GM12878 (cell line): ENCODE results near the gene CNIH2. TPM values are rescaled to one million over a fixed set of nuclear protein-coding genes. Genes with fewer than 3 reads are reported as not detected.

Experiments used
- ATAC-seq: fragments of 200-7000 bp; cut with Tn5 transposase; 3 replicates; pipeline ENCODE4 v1.9.1; 2020; ENCODE audit warnings: mild to moderate bottlenecking, moderate library complexity
- BruUV-seq: library from RNA; stranded (reverse); fragments of 400-500 nt; replicated peaks from 2 replicates; lab custom pipeline; 2021; lab: Mats Ljungman, UMichigan
- CTCF ChIA-PET: fragments of 300-600 bp; sonication (Branson Sonifier 250); formaldehyde crosslinking; extraction: SDS; loops from one replicate; lab custom pipeline; 2021; ENCODE audit warnings: inconsistent platforms; lab: Yijun Ruan, JAX
- POLR2A ChIA-PET: fragments of 350-600 bp; formaldehyde crosslinking; extraction: SDS; loops from one replicate; lab custom pipeline; 2021; ENCODE audit warnings: inconsistent platforms; lab: Charles Lee
- RAD21 ChIA-PET: fragments of 300-600 bp; sonication (Branson Sonifier 250); formaldehyde crosslinking; loops from one replicate; lab custom pipeline; 2023; ENCODE audit warnings: antibody characterized with exemption; ENCODE audit not compliant: unreplicated experiment; lab: Charles Lee
- SMC1A ChIA-PET: fragments of 300-600 bp; sonication (Branson Sonifier 250); formaldehyde crosslinking; loops from one replicate; lab custom pipeline; 2023; ENCODE audit not compliant: unreplicated experiment, uncharacterized antibody; lab: Charles Lee
- DNase-seq: peaks from one replicate; pipeline ENCODE4 v3.0.0-alpha.2; 2011; ENCODE audit warnings: low read depth, low spot score
- FAIRE-seq: peaks from 3 replicates; lab custom pipeline; 2011; peaks lifted over from hg19 to GRCh38; lab: Jason Lieb, UNC
- H2AFZ ChIP-seq: 2 replicates; pipeline ENCODE4 v1.6.0; 2011; ENCODE audit warnings: low read depth, low read length, control low read depth; ENCODE audit not compliant: control insufficient read depth
- H3K27ac ChIP-seq: 2 replicates; pipeline ENCODE4 v1.5.1; 2011; ENCODE audit warnings: control low read depth; ENCODE audit not compliant: control insufficient read depth, insufficient read depth
- H3K27me3 ChIP-seq, 2 experiments: replicated peaks in 1 of 2; 2 replicates each; pipeline versions ENCODE4 v1.6.0 to v1.6.1; 2011; ENCODE audit warnings: low read length in 1 of 2; ENCODE audit not compliant: control insufficient read depth in 2 of 2, insufficient read depth in 2 of 2
- H3K36me3 ChIP-seq, 2 experiments: 2 replicates each; pipeline ENCODE4 v1.5.1; 2011; ENCODE audit warnings: low read length in 1 of 2; ENCODE audit not compliant: control insufficient read depth in 2 of 2, insufficient read depth in 2 of 2
- H3K4me1 ChIP-seq: 2 replicates; pipeline ENCODE4 v1.6.1; 2011; ENCODE audit warnings: mild to moderate bottlenecking, low read length, moderate library complexity, mixed read lengths; ENCODE audit not compliant: control insufficient read depth, insufficient read depth
- H3K4me2 ChIP-seq: 2 replicates; pipeline ENCODE4 v1.6.0; 2011; ENCODE audit warnings: control low read depth; ENCODE audit not compliant: control insufficient read depth, insufficient read depth
- H3K4me3 ChIP-seq: fragments of 200-600 bp; sonication (generic); 2 replicates; pipeline ENCODE4 v1.5.1; 2016
- H3K79me2 ChIP-seq: 2 replicates; pipeline ENCODE4 v1.6.0; 2011; ENCODE audit warnings: low read length; ENCODE audit not compliant: control insufficient read depth, insufficient read depth
- H3K9ac ChIP-seq: 2 replicates; pipeline ENCODE4 v1.8.0; 2011; ENCODE audit warnings: low read length, control low read depth, mixed read lengths; ENCODE audit not compliant: control insufficient read depth, insufficient read depth
- H3K9me3 ChIP-seq: replicated peaks from 3 replicates; pipeline ENCODE4 v1.5.1; 2011; ENCODE audit warnings: mild to moderate bottlenecking, low read length; ENCODE audit not compliant: control insufficient read depth, insufficient read depth
- H4K20me1 ChIP-seq: 2 replicates; pipeline ENCODE4 v1.6.0; 2011; ENCODE audit not compliant: control insufficient read depth, insufficient read depth
- ATF7 ChIP-seq: fragments of 450-650 bp; IDR thresholded peaks from 2 replicates; pipeline ENCODE4 v1.6.1; 2016; ENCODE audit warnings: low read depth, mild to moderate bottlenecking
- FOXM1 ChIP-seq: IDR thresholded peaks from 2 replicates; pipeline ENCODE4 v1.6.1; 2012; ENCODE audit warnings: low read depth, mild to moderate bottlenecking, inconsistent platforms, low read length, moderate library complexity
- HCFC1 ChIP-seq: fragments of 150-350 bp; IDR thresholded peaks from 2 replicates; pipeline ENCODE4 v1.6.1; 2014; ENCODE audit warnings: low read length
- HDGF ChIP-seq: fragments of 450-650 bp; IDR thresholded peaks from 2 replicates; pipeline ENCODE4 v1.6.1; 2016; ENCODE audit warnings: antibody characterized with exemption
- IKZF1 ChIP-seq: fragments of 450-650 bp; conservative IDR thresholded peaks from 2 replicates; pipeline ENCODE4 v1.6.1; 2017; ENCODE audit warnings: antibody characterized with exemption, mild to moderate bottlenecking
- PAX8 ChIP-seq: fragments of 450-650 bp; IDR thresholded peaks from 2 replicates; pipeline ENCODE4 v1.6.1; 2017; ENCODE audit warnings: mild to moderate bottlenecking, moderate library complexity
- RB1 ChIP-seq: fragments of 450-650 bp; formaldehyde crosslinking; IDR thresholded peaks from 2 replicates; pipeline ENCODE4 v1.6.1; 2017; ENCODE audit warnings: mild to moderate bottlenecking, borderline replicate concordance
- SMAD5 ChIP-seq: IDR thresholded peaks from 2 replicates; pipeline ENCODE4 v1.6.1; 2016; ENCODE audit warnings: antibody characterized with exemption, low read depth
- STAT3 ChIP-seq: IDR thresholded peaks from 2 replicates; pipeline ENCODE4 v1.6.1; 2011; ENCODE audit warnings: low read depth, low read length, improper control_type of control experiment
- TBL1XR1 ChIP-seq: IDR thresholded peaks from 2 replicates; pipeline ENCODE4 v1.6.1; 2012; ENCODE audit warnings: low read depth, low read length, improper control_type of control experiment
- YBX1 ChIP-seq: fragments of 450-650 bp; IDR thresholded peaks from 2 replicates; pipeline ENCODE4 v1.6.1; 2016; ENCODE audit warnings: antibody characterized with exemption
- ZNF217 ChIP-seq: fragments of 450-650 bp; IDR thresholded peaks from 2 replicates; pipeline ENCODE4 v1.6.1; 2017; ENCODE audit warnings: antibody characterized with exemption, mild to moderate bottlenecking
- ZNF274 ChIP-seq: IDR thresholded peaks from one replicate; pipeline ENCODE4 v1.8.0; 2011; ENCODE audit not compliant: insufficient read length, insufficient read depth
- ZZZ3 ChIP-seq: IDR thresholded peaks from 2 replicates; pipeline ENCODE4 v1.6.1; 2011; ENCODE audit warnings: low read depth; ENCODE audit not compliant: control insufficient read depth, insufficient read length
- WGBS: methylation state at CpG from one replicate; pipeline ENCODE4 v1.1.6; 2016; ENCODE audit warnings: low lambda C conversion rate; ENCODE audit not compliant: insufficient replicate concordance, insufficient coverage; ENCODE audit errors: missing lambda C conversion rate; 5-methylcytosine and 5-hydroxymethylcytosine counted together
- in situ Hi-C: fragments of 300-500 bp; cut with MboI; formaldehyde crosslinking; loops from 9 replicates; pipeline ENCODE4 v1.14.3; 2018; ENCODE audit warnings: mixed read lengths
- intact Hi-C: fragments of 100-400 bp; cut with micrococcal nuclease; formaldehyde crosslinking; loops from one replicate; pipeline ENCODE4 v1.14.2; 2022; ENCODE audit not compliant: unreplicated experiment
- polyA plus RNA-seq, 11 experiments: library from polyadenylated mRNA; depleted of rRNA in 4 of 11; unstranded in 6 of 11; stranded (reverse) in 5 of 11; fragments of >200 nt; fragmentation: Nextera tagmentation in 4 of 11; fragmentation: Illumina TruSeq in 1 of 11; extraction: Ambion mirVana in 4 of 11; extraction: Trizol in 1 of 11; gene quantifications; 1 replicate in 1 of 11; 2 replicates in 10 of 11; pipeline versions ENCODE4 v1.2.1 to v1.2.3, GENCODE V29; 2011 to 2016; ENCODE audit warnings: inconsistent platforms in 2 of 11, missing spikeins in 2 of 11, low read depth in 1 of 11
- total RNA-seq, 4 experiments: library from RNA; depleted of rRNA in 3 of 4; stranded (reverse); fragments of >200 nt in 3 of 4; fragmentation: Illumina TruSeq in 1 of 4; extraction: Trizol in 1 of 4; gene quantifications; 2 replicates each; pipeline versions ENCODE4 v1.2.1 to v1.2.3, GENCODE V29; 2013 to 2021
- TF ChIP-seq, protein P1 (sequence below): fragments of 450-650 bp; IDR thresholded peaks from 2 replicates; pipeline ENCODE4 v1.6.1; 2017; ENCODE audit warnings: antibody characterized with exemption, mild to moderate bottlenecking, moderate library complexity
- TF ChIP-seq, protein P2 (sequence below): IDR thresholded peaks from 2 replicates; pipeline ENCODE4 v1.6.1; 2011; ENCODE audit warnings: low read depth, mild to moderate bottlenecking, low read length, moderate library complexity, borderline replicate concordance; ENCODE audit errors: extremely low read depth
- TF ChIP-seq, protein P3 (sequence below): fragments of 450-650 bp; IDR thresholded peaks from 2 replicates; pipeline ENCODE4 v1.6.1; 2017; ENCODE audit warnings: mild to moderate bottlenecking, moderate library complexity

Gene CNIH2
- total and polyA plus RNA-seq, 10 of the 15 experiments (the other 5 are each of a cell fraction or from before 2014, with no cell fraction given): 0.07 to 1.3 (median 0.68) TPM; not detected in 2

DNA sequence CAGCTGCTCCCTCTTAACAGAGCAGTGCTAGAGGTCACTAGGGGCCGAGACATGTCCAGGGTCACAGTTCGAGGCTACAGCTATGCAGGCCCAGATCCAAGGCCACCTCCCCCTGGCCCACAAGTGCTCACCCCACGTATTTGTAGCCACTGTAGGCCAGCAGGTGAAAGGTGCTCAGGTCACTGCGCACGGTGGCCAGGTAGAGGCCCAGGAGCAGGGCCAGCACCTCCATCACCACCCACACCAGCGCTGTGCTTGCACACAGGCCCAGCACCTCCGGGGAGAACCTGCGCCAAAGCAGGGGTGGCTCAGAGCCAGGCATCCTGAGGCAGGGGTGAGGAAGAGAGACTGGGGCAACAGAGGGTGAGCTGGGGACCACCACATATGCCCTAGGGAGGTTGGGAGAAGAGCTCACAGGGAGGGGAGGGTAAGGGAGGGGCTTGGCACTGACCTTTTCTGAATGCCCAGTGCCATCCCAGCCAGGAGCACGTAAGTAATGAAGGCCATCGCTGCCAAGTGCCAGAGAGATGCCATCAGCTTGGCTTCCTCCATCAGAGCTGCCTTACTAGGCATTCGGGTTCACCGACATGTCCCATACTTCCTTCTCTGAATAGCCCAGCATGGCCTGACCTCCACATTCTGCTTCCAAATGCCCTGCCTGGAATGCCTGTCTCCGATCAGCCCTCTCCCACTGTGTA is 7.4 kb downstream of the CNIH2 start (continued):
- TF ChIP-seq YBX1: no peak
- TF ChIP-seq ZNF217: no peak

DNA sequence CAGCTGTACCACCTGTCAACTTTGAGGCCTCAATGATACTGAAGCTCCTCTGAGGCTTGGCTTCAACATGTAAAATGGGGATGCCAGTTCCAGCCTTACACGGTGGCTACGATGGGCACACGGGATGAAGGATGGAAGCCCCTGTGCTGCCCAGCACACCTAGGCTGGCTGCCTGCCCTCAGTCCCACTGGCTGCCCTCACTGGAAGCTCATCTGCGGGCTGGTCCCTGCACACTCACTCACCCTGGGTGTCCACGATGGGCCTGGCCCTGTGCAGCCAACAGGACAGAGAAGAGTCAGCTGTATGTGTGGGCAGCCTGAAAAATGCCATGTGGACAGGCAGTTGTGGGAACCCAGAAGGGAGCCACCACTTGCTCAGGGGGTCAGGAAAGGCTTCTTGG is 8.7 kb downstream of the CNIH2 start:
- RAD21 ChIA-PET: no interaction called here
- Histone ChIP-seq H3K4me1 (peaks cover 22% of the 10 kb centered on the region), H3K9ac (no peak overlapping the region), H3K27ac (no peak overlapping the region), H3K9me3 (no peaks in the 10 kb centered on the region), H4K20me1 (no peaks in the 10 kb centered on the region; the same call in 1 of the 2 replicates), H2AFZ (no peak overlapping the region), H3K79me2 (peaks cover 12% of the 10 kb centered on the region), H3K4me2 (no peak overlapping the region), H3K36me3 (no peaks in the 10 kb centered on the region; a peak in 1 of 4 replicates), H3K27me3 (peaks cover 2% of the 10 kb centered on the region in 2 experiments; a peak in 1 of 4 replicates), H3K4me3 (no peak overlapping the region)
- intact Hi-C loops (no loop called here), in situ Hi-C loops (no loop called here)
- DNase-seq: no peak
- POLR2A ChIA-PET: interaction anchor here (1.9 kb wide), 1 partner anchor 19 kb away, joined by 5 read pairs; the partner anchor contains the start of gene RAB1B
- SMC1A ChIA-PET: interaction anchor here (0.9 kb wide), 1 partner anchor 103 kb away, joined by 3 read pairs; no protein-coding TSS in a partner anchor
- CTCF ChIA-PET: interaction anchor here (0.6 to 1.6 kb wide), 6 partner anchors 15 to 103 kb away, joined by 3 to 8 read pairs (median 4); no protein-coding TSS in a partner anchor
- no TSS peak for BruUV-seq
- no peak for FAIRE-seq
- no peak for ATAC-seq
- 77% methylated on average over 5 of the region's 5 CpGs for WGBS
- TF ChIP-seq TBL1XR1: no peak
- TF ChIP-seq FOXM1: no peak
- no peak for TF ChIP-seq ATF7
- TF ChIP-seq HDGF: no peak
- no peak for TF ChIP-seq IKZF1
- no peak for TF ChIP-seq PAX8
- TF ChIP-seq, protein P1, sequence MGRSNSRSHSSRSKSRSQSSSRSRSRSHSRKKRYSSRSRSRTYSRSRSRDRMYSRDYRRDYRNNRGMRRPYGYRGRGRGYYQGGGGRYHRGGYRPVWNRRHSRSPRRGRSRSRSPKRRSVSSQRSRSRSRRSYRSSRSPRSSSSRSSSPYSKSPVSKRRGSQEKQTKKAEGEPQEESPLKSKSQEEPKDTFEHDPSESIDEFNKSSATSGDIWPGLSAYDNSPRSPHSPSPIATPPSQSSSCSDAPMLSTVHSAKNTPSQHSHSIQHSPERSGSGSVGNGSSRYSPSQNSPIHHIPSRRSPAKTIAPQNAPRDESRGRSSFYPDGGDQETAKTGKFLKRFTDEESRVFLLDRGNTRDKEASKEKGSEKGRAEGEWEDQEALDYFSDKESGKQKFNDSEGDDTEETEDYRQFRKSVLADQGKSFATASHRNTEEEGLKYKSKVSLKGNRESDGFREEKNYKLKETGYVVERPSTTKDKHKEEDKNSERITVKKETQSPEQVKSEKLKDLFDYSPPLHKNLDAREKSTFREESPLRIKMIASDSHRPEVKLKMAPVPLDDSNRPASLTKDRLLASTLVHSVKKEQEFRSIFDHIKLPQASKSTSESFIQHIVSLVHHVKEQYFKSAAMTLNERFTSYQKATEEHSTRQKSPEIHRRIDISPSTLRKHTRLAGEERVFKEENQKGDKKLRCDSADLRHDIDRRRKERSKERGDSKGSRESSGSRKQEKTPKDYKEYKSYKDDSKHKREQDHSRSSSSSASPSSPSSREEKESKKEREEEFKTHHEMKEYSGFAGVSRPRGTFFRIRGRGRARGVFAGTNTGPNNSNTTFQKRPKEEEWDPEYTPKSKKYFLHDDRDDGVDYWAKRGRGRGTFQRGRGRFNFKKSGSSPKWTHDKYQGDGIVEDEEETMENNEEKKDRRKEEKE: no peak
- no peak for TF ChIP-seq STAT3
- TF ChIP-seq SMAD5: no peak
- TF ChIP-seq ZNF274: no peak
- TF ChIP-seq, protein P2, sequence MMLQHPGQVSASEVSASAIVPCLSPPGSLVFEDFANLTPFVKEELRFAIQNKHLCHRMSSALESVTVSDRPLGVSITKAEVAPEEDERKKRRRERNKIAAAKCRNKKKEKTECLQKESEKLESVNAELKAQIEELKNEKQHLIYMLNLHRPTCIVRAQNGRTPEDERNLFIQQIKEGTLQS: no peak
- TF ChIP-seq ZZZ3: no peak
- no peak for TF ChIP-seq HCFC1
- TF ChIP-seq RB1: no peak
- TF ChIP-seq, protein P3, sequence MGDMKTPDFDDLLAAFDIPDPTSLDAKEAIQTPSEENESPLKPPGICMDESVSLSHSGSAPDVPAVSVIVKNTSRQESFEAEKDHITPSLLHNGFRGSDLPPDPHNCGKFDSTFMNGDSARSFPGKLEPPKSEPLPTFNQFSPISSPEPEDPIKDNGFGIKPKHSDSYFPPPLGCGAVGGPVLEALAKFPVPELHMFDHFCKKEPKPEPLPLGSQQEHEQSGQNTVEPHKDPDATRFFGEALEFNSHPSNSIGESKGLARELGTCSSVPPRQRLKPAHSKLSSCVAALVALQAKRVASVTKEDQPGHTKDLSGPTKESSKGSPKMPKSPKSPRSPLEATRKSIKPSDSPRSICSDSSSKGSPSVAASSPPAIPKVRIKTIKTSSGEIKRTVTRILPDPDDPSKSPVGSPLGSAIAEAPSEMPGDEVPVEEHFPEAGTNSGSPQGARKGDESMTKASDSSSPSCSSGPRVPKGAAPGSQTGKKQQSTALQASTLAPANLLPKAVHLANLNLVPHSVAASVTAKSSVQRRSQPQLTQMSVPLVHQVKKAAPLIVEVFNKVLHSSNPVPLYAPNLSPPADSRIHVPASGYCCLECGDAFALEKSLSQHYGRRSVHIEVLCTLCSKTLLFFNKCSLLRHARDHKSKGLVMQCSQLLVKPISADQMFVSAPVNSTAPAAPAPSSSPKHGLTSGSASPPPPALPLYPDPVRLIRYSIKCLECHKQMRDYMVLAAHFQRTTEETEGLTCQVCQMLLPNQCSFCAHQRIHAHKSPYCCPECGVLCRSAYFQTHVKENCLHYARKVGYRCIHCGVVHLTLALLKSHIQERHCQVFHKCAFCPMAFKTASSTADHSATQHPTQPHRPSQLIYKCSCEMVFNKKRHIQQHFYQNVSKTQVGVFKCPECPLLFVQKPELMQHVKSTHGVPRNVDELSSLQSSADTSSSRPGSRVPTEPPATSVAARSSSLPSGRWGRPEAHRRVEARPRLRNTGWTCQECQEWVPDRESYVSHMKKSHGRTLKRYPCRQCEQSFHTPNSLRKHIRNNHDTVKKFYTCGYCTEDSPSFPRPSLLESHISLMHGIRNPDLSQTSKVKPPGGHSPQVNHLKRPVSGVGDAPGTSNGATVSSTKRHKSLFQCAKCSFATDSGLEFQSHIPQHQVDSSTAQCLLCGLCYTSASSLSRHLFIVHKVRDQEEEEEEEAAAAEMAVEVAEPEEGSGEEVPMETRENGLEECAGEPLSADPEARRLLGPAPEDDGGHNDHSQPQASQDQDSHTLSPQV: no peak
